NCI-H2081 treated with DMSO at 0.1 percent for 48 hours (cell line): ENCODE data around the gene VSTM2L.

ENCODE experiments used
- DNase-seq: peaks from one replicate; lab custom pipeline; 2025; lab: John Stamatoyannopoulos, UW

The VSTM2L gene

DNA sequence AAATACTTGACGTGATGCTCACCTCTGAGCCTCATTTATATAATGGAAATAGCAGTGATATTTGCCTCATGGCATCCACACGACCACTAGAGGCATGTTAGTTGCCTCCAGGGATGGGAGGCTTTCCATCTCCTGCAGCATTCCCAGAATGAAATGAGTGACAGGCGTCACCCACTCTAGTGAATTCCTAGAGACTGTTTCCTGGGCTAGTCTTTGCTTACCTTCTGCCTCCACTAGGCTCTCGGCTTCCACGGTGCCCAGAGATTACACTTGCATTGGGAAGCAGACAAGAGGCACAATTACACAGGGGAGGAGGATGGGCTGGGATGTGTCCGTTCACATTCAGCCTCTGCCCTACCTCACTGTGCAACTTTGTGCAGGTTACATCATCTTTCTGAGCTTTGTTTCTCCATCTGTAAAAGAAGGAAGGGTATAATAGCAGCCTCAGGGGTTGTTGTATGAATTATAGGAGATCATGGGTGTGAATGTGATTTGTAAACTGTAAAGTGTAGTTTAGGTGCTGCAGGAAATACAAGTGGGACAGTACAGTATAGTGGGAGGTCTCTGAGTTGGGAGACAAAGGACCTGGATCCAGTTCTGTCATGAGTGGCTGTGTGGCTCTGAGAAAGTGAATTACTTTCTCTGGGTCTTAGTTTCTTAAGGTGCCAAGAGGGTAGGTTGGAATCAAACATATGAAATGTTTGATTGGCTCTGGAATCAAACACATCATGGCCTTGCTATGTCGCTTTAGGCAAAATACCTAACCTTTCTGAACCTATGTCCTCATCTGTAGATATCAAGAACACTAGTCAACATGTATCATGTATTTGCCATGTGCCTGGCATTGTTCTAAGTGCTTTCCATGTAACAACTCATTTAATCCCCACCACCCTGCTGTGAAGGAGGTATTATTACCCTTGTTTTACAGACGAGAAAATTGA, 3.6 kb upstream of the VSTM2L start:
- DNase-seq = no peak

DNA sequence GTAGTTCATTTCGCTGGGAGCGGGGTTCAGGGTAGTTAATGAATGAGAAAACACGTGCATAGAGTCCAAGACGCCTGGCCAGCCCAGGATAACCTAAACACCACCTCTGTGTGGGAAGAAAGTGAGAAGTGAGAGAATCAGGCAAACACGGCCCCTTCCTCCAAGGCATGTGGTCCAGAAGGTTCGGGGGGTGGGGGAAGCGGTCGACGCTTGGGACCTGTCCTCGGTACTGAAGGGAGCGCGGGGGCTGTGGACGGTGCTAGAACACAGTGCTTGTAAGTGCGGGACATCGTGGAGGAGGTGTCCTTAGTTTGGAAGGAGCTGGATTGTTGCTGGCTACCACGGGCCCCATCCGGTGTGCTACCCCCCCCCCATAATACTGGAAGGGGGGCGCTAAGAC, 1.7 kb upstream of the VSTM2L start:
- no peak for DNase-seq

DNA sequence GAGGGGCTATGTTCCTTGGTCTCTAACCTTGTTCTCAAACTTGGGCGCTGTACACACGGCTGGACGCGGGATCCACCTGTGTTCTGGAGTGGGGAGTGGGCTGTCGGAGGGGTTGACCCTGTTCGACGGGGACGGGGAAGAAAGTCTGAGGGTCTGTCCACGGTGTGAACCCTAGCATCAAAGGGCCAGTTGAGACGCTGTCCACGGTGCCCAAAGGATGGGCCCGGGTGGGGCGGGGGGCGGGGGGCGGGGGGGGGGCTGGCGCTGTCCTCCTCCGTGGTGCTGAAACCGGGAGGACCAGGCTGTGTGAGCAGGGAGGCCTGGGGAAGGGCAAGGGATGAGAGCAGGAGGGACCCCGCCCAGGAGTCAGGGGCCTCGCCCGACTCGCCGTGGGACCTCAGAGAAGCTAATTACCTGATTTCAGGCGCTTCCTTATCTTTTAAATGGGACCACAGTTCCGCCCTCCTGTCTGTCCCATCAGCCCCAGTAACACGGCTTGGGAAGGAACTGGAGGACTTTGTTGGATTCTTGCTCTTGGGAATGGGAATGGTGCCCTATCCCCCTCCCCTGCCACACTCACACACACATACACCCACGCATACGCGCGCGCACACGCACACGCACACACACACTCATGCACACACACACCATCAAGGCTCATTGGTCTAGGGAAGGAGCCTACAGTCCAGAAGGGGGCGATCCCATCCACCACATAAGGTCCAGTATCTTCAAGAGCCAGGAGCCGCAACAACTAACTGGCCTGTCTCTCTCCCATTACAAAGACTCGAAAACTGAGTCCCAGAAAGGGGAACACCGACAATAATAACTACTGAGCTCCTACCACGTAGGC, 1.0 kb upstream of the VSTM2L start:
- no peak for DNase-seq

DNA sequence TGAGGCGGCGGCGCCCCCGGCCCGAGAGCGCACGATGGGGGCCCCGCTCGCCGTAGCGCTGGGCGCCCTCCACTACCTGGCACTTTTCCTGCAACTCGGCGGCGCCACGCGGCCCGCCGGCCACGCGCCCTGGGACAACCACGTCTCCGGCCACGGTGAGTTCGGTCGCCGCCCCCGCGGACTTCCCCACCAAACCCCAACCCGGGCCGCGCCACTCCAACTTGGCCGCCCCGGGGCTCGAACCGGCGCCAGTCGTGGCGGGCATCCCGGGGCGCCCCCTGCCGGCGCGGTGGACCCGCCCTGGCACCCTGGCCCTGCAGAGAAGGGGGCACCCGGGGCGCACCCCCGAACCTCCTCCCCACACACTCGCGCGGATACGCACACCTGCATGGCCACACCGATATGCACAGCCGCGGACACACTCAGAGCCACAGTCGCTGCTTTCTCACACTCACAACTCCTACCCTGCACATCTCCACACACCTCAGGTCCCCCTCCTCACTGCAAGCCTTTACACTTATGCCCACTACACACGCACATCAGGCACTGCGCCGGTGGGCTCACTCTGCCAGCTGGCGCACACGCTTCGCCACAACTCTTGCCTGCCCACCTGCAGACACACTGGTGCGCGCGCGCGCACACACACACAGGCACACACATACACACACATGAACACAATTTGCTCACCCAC, 535 bp downstream of the VSTM2L start:
- DNase-seq = no peak

DNA sequence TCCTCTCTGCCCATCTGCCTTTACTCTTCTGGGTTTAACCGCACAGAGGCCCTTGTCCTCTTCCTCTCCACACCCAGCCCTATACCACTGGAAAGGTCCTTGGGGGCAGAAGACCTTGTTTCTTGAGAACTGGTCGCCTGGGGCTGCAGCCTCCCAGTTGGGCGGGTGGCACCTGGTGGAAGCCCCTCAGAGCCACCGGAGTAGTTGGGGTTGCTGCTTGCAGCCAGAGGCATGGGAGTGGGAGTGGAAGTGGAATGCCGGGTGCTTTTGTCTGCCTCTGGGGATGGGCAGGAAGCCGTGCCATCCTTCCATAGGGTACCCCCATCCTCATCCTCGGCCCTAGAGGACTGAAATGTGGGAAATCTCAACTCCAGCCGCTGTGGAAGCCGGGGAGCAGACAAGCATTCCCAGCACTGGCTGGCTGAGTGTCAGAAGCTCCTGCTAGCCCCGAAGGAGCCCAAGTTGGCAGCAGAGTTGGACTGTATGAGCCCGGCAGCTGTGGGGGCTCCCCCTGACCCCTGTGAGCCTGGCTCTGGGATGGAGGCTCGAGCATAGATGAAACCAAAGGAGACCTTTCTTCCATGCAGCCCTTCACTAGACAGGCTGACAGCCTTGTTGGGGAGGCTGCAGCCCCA, 1.2 kb downstream of the VSTM2L start:
- DNase-seq = no peak

DNA sequence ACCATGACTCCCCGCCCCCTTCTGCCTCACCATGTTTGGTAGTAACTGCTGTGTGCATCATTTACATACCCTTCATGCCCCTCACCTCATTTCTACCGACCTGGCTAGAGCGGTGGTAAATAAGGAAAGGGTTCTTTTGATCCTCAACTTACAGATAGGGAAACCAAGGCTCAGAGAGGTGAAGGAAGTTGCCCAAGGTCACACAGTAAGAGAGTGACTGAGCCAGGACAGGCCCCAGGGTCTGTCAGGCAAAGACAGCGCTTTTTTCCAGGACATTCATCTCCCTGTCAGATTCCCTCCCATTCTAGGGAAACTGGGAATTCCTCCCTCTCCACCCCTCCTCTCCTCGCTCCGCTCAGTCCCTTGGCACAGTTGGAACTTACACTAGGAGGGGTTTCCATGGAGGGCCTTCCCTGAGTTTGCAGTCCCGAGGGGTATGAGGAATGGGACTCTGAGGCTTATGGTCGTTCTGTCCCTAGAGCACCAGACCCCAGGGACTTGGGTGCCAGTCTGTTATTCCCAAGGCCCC, 2.0 kb downstream of the VSTM2L start:
- no peak for DNase-seq

DNA sequence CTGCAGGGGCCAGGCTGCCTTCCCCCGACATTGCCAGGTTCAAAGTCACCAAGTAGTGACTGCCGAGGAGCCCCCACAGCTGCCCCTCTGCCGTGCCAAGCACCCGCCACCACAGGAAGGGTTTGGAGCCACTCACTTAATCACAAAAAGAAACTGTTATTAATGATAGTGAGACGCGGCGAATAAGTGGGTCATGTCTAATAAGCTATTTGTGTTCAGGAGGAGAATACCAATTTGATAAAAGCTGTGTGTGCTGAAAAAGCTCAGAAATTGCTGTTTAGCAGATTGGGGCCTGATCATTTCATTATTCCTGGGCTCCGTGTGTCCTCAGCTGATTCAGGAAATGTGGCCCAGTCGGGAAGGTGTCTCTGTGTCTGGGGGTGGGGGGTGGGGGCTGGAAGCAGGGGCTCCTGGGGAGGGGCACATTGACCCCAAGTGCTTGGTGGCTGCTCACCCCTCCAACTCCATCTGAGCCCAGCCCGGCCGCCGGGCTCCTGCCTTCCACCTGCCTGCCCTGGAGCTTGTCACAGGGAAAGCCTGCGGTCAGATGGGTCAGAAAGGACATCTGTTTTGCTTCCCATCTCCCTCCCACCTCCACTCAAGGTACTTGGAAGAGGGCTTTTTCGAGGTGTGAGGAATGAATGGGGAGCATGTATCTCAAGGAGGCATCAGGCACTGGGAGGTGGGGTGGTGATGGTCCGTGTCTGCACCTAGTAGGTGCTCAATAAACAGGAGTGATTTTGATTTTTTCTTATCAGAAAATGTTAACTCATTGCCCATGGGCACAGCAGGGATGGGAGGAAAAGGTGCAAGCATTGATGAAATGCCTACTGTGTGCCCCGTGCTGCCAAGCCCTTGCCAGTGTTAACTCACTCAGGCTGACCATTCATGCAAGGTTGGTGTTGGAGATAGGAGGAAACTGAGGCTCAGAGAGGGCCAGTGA, 3.0 kb downstream of the VSTM2L start:
- no peak for DNase-seq

DNA sequence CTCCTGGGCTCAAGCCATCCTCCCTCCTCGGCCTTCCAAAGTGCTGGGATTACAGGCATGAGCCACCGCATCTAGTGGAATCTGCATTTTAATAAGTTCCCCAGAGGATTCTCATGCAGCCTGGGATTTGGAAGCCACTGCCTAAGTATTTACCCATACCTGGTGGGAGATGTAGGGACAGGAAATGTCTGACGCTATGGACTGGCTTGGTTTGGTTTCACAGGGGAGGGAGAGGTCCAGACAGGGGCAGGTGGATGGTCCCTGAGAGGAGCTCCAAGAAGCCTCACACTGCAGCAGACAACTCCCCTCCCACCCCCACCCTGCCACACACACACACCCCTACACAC, 4.4 kb downstream of the VSTM2L start:
- DNase-seq = no peak

DNA sequence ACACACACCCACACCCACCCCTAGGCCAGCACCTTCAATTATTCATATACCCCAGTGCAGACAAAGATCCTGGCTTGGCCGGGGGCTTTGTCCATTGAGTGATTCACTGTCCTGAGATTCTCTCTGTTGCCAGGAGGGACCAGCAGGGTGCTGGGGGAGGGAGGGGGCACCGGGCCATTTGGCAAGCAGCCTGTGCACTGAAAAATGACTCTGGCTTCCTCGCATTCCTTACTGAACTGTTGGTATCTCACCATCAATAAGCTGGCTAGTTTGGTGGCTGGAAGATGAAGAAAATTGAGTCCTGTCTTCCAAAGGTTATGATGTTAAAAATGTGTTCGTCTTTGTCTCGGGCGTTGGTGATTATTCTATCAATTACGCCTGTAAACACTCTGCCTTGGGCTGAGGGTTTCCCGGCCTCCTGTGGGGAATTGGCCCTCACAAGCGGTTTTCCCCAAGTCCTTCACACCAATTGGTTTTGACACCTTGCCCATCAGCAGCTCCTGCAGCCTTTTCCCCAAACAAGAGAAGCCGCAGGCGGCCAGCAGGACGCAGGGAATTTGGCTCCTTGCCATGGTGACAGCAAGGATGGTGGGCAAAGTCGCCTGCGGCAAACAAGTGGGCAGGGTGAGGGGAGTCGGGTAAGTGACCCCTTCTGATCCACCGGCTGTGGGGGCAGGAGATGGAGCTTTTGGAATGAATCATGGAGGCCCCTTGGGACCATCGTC, 4.9 kb downstream of the VSTM2L start:
- no peak for DNase-seq

DNA sequence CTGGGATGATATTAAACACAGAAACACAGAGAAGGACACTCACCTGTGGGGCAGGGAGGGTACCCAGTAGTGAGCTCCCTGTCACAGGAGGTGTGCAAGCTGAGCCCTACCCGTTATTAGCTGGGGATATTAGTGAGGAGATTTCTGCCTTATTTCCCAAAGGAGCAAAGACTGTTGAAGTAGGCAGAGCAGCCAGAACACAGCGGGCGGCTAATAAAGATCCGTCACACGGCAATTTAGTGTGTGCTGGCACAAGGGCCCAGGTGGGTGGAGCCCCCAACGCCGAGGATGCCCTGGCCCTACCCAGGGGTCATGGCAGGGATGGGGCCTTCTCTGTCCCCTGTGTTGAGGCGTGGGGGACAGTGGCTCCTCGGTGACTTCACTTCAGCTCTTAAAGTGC, 8.3 kb downstream of the VSTM2L start:
- DNase-seq = no peak

DNA sequence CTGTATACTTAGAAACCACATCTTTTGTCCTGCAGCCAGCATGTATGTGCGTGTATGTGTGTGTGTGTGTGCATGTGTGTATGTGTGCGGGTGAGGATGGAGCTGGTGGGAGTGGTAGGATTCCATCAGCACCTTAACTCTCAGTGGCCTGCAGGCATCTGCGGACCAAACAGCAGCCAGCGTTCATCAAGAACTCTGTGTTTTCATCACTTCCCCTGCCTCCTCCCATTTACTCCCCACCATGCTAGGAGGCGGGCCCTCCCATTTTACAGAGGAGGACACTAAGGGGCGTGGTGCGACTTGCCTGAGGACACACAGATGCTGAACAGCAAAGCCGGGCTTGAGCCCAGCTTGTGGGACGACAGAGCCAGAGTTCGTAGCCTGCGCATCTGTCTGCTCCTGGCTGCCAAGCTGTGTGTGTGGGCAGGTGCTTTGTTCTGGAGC, 8.9 kb downstream of the VSTM2L start:
- no peak for DNase-seq

DNA sequence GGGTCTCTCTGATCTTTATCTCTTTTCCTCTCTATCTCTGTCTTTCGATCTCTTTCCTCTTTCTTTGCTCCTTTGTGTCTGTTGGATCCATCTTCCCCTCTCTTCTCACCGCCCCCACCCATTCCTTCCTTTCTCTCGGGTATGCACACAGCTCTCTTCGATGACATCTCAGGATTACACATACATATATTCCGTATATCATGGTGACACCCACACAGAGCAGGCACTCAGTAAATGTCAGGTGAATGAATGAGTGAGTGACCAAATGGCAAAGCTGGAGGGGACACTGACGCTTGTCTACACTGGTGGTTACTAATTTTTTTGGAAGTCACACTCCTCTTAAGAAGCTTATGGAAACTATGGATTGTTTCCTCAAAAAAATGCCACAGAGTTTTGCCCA, 9.9 kb downstream of the VSTM2L start:
- no peak for DNase-seq

DNA sequence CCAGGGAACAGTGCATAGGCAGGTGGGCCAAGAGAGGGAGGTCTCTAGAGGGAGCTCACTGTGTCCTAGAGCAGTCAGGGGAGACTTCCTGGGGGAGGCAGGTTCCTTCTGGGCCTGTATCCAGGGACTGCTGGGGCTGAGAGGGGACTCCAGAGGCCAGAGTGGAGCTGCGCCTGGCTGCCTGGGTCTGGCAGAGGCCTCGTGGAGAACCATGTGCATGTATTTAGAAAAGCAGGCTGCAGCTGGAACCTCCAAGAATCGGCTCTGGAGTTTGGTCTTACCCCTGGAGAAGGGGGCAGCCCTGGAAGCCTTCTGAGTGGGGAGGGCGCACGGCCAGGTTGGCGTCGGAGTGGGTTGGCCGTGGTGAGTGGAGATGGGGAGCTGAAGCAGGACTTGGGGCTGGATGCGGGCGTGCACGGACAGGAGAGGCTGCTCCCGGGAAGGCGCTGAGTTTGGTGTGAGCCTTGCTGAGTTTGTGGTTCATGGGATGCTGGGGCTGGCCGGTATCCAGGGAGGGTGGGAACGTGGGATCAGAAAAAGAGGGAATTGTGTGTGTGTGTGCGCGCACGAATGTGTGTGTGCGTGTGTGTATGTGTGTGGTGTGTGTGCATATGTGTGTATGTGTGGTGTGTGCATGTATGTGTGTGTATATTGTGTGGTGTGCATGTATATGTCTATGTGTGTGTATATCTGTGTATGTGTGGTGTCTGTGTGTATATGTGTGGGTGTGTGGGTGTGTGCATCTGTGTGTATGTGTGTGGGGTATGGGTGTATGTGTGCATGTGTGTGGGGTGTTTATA, 10.8 kb downstream of the VSTM2L start:
- DNase-seq = no peak

DNA sequence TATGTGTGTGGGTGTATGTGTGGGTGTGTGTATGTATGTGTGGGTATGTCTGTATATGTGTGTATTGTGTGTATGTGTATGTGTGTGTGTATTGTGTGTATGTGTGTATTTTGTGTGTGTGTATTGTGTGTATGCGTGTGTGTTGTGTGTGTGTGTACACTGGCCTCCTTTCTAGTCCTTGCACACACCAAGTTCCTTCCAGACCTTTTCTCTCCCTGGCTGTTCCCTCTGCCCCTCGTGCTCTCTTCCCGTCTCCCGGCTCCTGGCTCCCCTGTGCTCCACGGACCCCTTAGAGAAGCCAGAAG, 11.4 kb downstream of the VSTM2L start:
- DNase-seq = no peak

DNA sequence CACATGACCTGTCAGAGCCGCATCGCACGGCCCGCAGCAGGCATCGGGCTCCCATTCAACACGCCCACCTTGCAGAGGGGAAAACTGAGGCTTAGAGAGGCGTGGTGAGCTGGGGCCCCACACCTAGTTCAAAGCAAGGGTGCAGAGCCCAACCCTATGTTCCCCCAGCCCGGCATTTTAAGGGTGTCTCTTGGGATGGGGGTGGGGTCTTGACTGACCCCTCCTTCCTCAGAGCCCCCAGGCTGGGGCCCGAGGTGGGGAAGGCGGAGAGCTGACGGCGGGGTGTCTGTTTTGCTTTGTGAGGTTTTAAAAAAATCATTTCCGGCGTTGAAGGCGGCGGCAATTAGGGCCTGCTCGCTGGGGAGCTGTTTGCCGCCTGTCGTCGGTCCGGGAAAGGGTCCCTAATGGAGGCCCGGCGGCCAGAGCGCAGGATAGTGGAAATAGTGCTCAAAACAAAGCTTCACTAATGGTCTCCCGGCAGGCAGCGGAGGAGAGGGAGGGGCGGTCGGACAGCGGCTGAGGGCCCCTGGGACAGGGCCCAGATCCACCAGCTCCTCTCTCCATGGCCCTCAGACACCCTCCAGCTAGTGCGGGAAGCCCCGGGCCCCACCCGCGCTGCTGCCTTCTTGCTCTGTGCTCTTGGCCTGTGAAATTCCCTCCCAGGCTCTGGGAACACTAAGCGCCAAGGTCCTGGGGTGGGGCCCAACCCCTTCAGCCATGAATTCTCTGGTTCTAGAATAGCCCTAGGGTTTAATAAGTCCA, 11.9 kb downstream of the VSTM2L start:
- DNase-seq = no peak

DNA sequence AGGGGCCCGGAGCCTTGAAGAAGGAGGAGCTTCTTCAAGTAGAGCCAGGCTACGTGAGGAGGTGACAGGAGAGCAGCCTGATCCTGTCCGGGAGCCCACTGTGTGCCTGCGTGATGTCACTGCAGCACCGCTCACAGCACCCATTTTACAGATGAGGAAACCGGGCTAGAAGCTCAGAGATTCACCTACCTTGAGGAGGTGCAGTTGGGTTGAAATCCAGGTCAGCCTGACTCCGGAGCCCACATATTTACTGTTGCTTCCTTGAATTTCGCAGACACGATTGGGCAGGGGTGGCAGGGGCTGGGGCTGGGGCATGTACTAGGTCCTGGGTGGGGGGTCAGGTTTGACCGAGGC, 12.5 kb downstream of the VSTM2L start:
- DNase-seq = no peak

DNA sequence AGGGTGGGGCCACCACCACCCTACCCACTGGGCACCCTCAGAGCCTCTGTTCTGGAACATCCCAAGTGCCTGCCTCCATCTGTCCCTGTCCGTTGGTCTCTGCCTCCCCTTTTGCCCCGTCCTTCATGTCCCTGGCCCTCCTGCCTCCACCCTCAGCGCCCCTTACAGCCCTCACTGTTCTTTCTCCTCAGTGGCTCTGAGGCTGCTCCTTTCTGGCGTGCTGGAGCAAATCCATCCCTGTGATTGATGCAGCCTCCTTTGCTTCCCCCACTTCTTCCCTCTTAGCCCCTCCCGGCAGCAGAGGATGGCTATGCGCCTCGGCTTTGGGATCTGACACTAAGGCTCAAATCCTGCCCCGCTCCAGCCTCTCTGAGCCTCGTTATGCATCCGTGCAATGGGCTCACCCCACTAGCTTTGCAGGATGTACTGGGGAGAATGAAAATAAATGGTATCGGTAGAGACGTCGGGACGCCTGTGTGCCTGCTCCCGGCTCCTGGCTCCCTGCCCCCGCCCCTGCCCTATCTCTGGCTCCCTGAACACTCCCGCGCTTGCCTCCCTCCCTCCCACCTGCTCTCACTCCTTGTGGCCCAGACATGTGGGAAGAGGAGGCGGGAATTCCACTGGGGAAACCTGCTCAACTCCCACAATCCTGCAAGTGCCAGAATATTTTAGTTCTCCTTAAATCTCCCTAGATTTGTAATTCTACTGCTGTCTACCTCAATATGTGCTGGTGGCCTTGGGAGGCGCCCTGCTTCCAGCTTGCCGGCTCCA, 13.1 kb downstream of the VSTM2L start:
- no peak for DNase-seq

DNA sequence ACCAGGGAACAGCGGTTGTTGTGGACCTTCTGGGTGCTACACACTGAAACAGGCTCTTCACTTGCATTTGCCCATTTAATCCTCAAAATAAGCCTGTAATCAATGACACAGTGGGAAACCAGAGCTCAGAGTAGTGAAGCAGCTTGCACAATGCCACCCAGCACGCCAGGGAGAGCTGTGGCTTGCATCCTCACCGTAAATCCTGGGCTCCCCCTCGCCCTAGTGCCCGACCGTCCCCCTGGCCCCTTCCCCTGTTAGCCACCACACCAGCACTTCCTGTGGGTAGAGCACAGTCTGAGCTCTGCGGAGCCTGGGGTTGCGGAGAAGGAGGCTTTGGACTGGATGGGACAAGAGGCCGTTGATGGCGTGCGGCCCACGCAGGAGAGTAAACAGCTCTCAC, 14.5 kb downstream of the VSTM2L start:
- DNase-seq = no peak
